SK-N-SH (cell line): ENCODE measurements around the gene HIF1AN.

Source experiments
- CTCF ChIP-seq: fragments of 200-600 bp; sonication (generic); IDR thresholded peaks from 2 replicates; pipeline ENCODE4 v1.6.1; 2017; ENCODE audit warnings: antibody characterized with exemption, mild to moderate bottlenecking, moderate library complexity
- GABPA ChIP-seq: IDR thresholded peaks from 2 replicates; pipeline ENCODE4 v1.4.0; 2012; ENCODE audit warnings: low read depth, mild to moderate bottlenecking
- MAX ChIP-seq: IDR thresholded peaks from 2 replicates; pipeline ENCODE4 v1.4.0; 2012; ENCODE audit warnings: low read depth
- MXI1 ChIP-seq: IDR thresholded peaks from 2 replicates; pipeline ENCODE4 v1.6.1; 2012; ENCODE audit warnings: mild to moderate bottlenecking, low read depth, low read length, improper control_type of control experiment
- RCOR1 ChIP-seq: fragments of 150-350 bp; IDR thresholded peaks from 2 replicates; pipeline ENCODE4 v1.6.1; 2017; ENCODE audit warnings: antibody characterized with exemption, low read length
- REST ChIP-seq: IDR thresholded peaks from 2 replicates; pipeline ENCODE4 v1.6.1; 2012; ENCODE audit warnings: mild to moderate bottlenecking, low read depth, low read length, moderate library complexity
- RFX5 ChIP-seq: IDR thresholded peaks from 2 replicates; pipeline ENCODE4 v1.6.1; 2012; ENCODE audit warnings: mild to moderate bottlenecking, improper control_type of control experiment, low read length
- TAF1 ChIP-seq: IDR thresholded peaks from 2 replicates; pipeline ENCODE4 v1.6.1; 2012; ENCODE audit warnings: low read depth, mild to moderate bottlenecking, low read length, moderate library complexity, borderline replicate concordance
- USF2 ChIP-seq: fragments of 150-350 bp; IDR thresholded peaks from 2 replicates; pipeline ENCODE4 v1.6.1; 2017; ENCODE audit warnings: antibody characterized with exemption, low read length, low read depth, borderline replicate concordance
- YY1 ChIP-seq: IDR thresholded peaks from 2 replicates; pipeline ENCODE4 v1.4.0; 2012; ENCODE audit warnings: low read depth, mild to moderate bottlenecking
- ZBTB33 ChIP-seq: IDR thresholded peaks from 2 replicates; pipeline ENCODE4 v1.4.0; 2012; ENCODE audit warnings: low read depth, borderline replicate concordance

GRCh38 chr10:100534726-100535125, 1.0 kb upstream of the HIF1AN start:
- TF ChIP-seq CTCF (no peak), RCOR1 (no peak), GABPA (no peak), RFX5 (no peak), MAX (no peak), TAF1 (no peak), YY1 (no peak), MXI1 (no peak), REST (no peak), USF2 (no peak), ZBTB33 (no peak)
